Measurements from ENCODE around the gene HSD17B2.
A peak's percentile ranks its signal among the peaks of the same experiment; 100 is the strongest.

Gene HSD17B2

GRCh38 chr16:81994485-81994884 lies 40.6 kb upstream of the HSD17B2 start:
- Histone ChIP-seq H2BK120ac (ENCODE audit: low read depth, low read length) (no peak overlapping the region), H3K4ac (ENCODE audit: low read depth in 1 of 2, low read length in 2 of 2) (no peak overlapping the region), H3K36me3 (ENCODE audit: control insufficient read depth in 1 of 2, insufficient read depth in 2 of 2, low read depth in 1 of 2, low read length in 2 of 2) (no peaks in the 10 kb centered on the region), H3K27ac (ENCODE audit: low read length, poor library complexity, severe bottlenecking) (no peak overlapping the region), H3K79me1 (replicated peaks; ENCODE audit: low read length, poor library complexity, severe bottlenecking) (no peaks in the 10 kb centered on the region), H2AK5ac (ENCODE audit: low read length, severe bottlenecking) (no peak overlapping the region), H3K14ac (ENCODE audit: low read length in 2 of 2) (no peak overlapping the region), H3K9ac (ENCODE audit: low read length) (no peak overlapping the region), H3K4me1 (ENCODE audit: control insufficient read depth, insufficient read depth, low read depth, low read length) (peaks cover 3% of the 10 kb centered on the region), H2BK15ac (ENCODE audit: low read depth, poor library complexity, severe bottlenecking) (no peak overlapping the region), H4K8ac (ENCODE audit: low read length) (no peak overlapping the region), H2BK12ac (ENCODE audit: low read length in 2 of 2) (no peak overlapping the region), H3K18ac (ENCODE audit: low read depth in 1 of 2, low read length in 2 of 2) (no peak overlapping the region), H2AFZ (ENCODE audit: low read depth, low read length) (no peak overlapping the region), H3K9me3 (ENCODE audit: control insufficient read depth, low read length) (no peaks in the 10 kb centered on the region), H2BK5ac (ENCODE audit: low read depth, low read length, poor library complexity, severe bottlenecking) (no peak overlapping the region), H3K27me3 (ENCODE audit: control insufficient read depth in 1 of 2, insufficient read depth in 1 of 2, low read length in 2 of 2) (peaks cover 4 to 10% of the 10 kb centered on the region in 2 experiments), H3K23ac (ENCODE audit: low read length in 2 of 2) (no peak overlapping the region), H3K4me3 (ENCODE audit: insufficient read depth in 1 of 2, low read depth in 1 of 2, low read length in 2 of 2) (no peak overlapping the region), H3K4me2 (ENCODE audit: low read length, poor library complexity, severe bottlenecking) (no peak overlapping the region), H4K91ac (ENCODE audit: low read length) (no peak overlapping the region)
- WGBS = 64% methylated on average over 2 of the region's 5 CpGs
- no peak for DNase-seq

- Histone ChIP-seq H3K9ac (ENCODE audit: low read length) (no peak overlapping the region), H3K14ac (ENCODE audit: low read length in 2 of 2) (no peak overlapping the region), H3K79me1 (replicated peaks; ENCODE audit: low read length, poor library complexity, severe bottlenecking) (no peaks in the 10 kb centered on the region), H3K36me3 (ENCODE audit: control insufficient read depth in 1 of 2, insufficient read depth in 2 of 2, low read depth in 1 of 2, low read length in 2 of 2) (no peaks in the 10 kb centered on the region), H3K9me3 (ENCODE audit: control insufficient read depth, low read length) (no peaks in the 10 kb centered on the region), H2AK5ac (ENCODE audit: low read length, severe bottlenecking) (no peak overlapping the region), H3K18ac (ENCODE audit: low read depth in 1 of 2, low read length in 2 of 2) (no peak overlapping the region), H2BK5ac (ENCODE audit: low read depth, low read length, poor library complexity, severe bottlenecking) (no peak overlapping the region), H2AFZ (ENCODE audit: low read depth, low read length) (no peak overlapping the region), H3K27me3 (ENCODE audit: control insufficient read depth in 1 of 2, insufficient read depth in 1 of 2, low read length in 2 of 2) (peaks cover 0 to 10% of the 10 kb centered on the region in 2 experiments), H2BK15ac (ENCODE audit: low read depth, poor library complexity, severe bottlenecking) (no peak overlapping the region), H4K8ac (ENCODE audit: low read length) (no peak overlapping the region), H3K27ac (ENCODE audit: low read length, poor library complexity, severe bottlenecking) (no peak overlapping the region), H3K23ac (ENCODE audit: low read length in 2 of 2) (no peak overlapping the region), H3K4ac (ENCODE audit: low read depth in 1 of 2, low read length in 2 of 2) (no peak overlapping the region), H3K4me1 (ENCODE audit: control insufficient read depth, insufficient read depth, low read depth, low read length) (peaks cover 3% of the 10 kb centered on the region), H2BK12ac (ENCODE audit: low read length in 2 of 2) (no peak overlapping the region), H4K91ac (ENCODE audit: low read length) (no peak overlapping the region), H3K4me2 (ENCODE audit: low read length, poor library complexity, severe bottlenecking) (no peak overlapping the region), H2BK120ac (ENCODE audit: low read depth, low read length) (no peak overlapping the region), H3K4me3 (ENCODE audit: insufficient read depth in 1 of 2, low read depth in 1 of 2, low read length in 2 of 2) (no peak overlapping the region)
- DNase-seq = peak; percentile 43
- 53% methylated on average over 2 of the region's 3 CpGs for WGBS
These were observed 39.4 kb upstream of the HSD17B2 start for GRCh38 chr16:81995651-81996050.

GRCh38 chr16:81996664-81997509 lies 38.2 kb upstream of the HSD17B2 start:
- H3K23ac ChIP-seq (ENCODE audit: low read length in 2 of 2) = no peak overlapping the region
- peak overlapping the region; percentile 5 for H3K9ac ChIP-seq (ENCODE audit: low read length)
- H3K27ac ChIP-seq (ENCODE audit: low read length, poor library complexity, severe bottlenecking) = peak overlapping the region; percentile 73
- peak overlapping the region; percentile 77 for H4K8ac ChIP-seq (ENCODE audit: low read length)
- no peak overlapping the region for H2AK5ac ChIP-seq (ENCODE audit: low read length, severe bottlenecking)
- peak overlapping the region in 1 of 2 experiments; percentile 72 for H3K18ac ChIP-seq (ENCODE audit: low read depth in 1 of 2, low read length in 2 of 2)
- H2BK12ac ChIP-seq (ENCODE audit: low read length in 2 of 2) = peak overlapping the region in 1 of 2 experiments; percentile 59
- H3K4me2 ChIP-seq (ENCODE audit: low read length, poor library complexity, severe bottlenecking) = no peak overlapping the region
- H3K14ac ChIP-seq (ENCODE audit: low read length in 2 of 2) = no peak overlapping the region
- H3K36me3 ChIP-seq (ENCODE audit: control insufficient read depth in 1 of 2, insufficient read depth in 2 of 2, low read depth in 1 of 2, low read length in 2 of 2) = no peaks in the 10 kb centered on the region
- H2BK15ac ChIP-seq (ENCODE audit: low read depth, poor library complexity, severe bottlenecking) = no peak overlapping the region
- H2BK120ac ChIP-seq (ENCODE audit: low read depth, low read length) = no peak overlapping the region
- no peaks in the 10 kb centered on the region for H3K79me1 ChIP-seq (replicated peaks; ENCODE audit: low read length, poor library complexity, severe bottlenecking)
- H2BK5ac ChIP-seq (ENCODE audit: low read depth, low read length, poor library complexity, severe bottlenecking) = no peak overlapping the region
- H4K91ac ChIP-seq (ENCODE audit: low read length) = peak overlapping the region; percentile 35
- peak overlapping the region in 1 of 2 experiments; percentile 2 for H3K4me3 ChIP-seq (ENCODE audit: insufficient read depth in 1 of 2, low read depth in 1 of 2, low read length in 2 of 2)
- peak; percentile 85 for DNase-seq
- no peak overlapping the region for H2AFZ ChIP-seq (ENCODE audit: low read depth, low read length)
- WGBS = 59% methylated on average over 8 of the region's 11 CpGs
- H3K4ac ChIP-seq (ENCODE audit: low read depth in 1 of 2, low read length in 2 of 2) = no peak overlapping the region
- H3K9me3 ChIP-seq (ENCODE audit: control insufficient read depth, low read length) = no peaks in the 10 kb centered on the region
- peaks cover 3% of the 10 kb centered on the region for H3K4me1 ChIP-seq (ENCODE audit: control insufficient read depth, insufficient read depth, low read depth, low read length)
- peaks cover 0 to 10% of the 10 kb centered on the region in 2 experiments for H3K27me3 ChIP-seq (ENCODE audit: control insufficient read depth in 1 of 2, insufficient read depth in 1 of 2, low read length in 2 of 2)

GRCh38 chr16:81997738-81998137 lies 37.3 kb upstream of the HSD17B2 start:
- no peak overlapping the region for H2BK5ac ChIP-seq (ENCODE audit: low read depth, low read length, poor library complexity, severe bottlenecking)
- DNase-seq = peak; percentile 94
- H3K79me1 ChIP-seq (replicated peaks; ENCODE audit: low read length, poor library complexity, severe bottlenecking) = no peaks in the 10 kb centered on the region
- WGBS = 0% methylated on average over 2 of the region's 2 CpGs
- H2BK12ac ChIP-seq (ENCODE audit: low read length in 2 of 2) = no peak overlapping the region
- no peak overlapping the region for H2BK120ac ChIP-seq (ENCODE audit: low read depth, low read length)
- H3K4ac ChIP-seq (ENCODE audit: low read depth in 1 of 2, low read length in 2 of 2) = no peak overlapping the region
- H3K9me3 ChIP-seq (ENCODE audit: control insufficient read depth, low read length) = no peaks in the 10 kb centered on the region
- peaks cover 3% of the 10 kb centered on the region for H3K4me1 ChIP-seq (ENCODE audit: control insufficient read depth, insufficient read depth, low read depth, low read length)
- H3K4me2 ChIP-seq (ENCODE audit: low read length, poor library complexity, severe bottlenecking) = no peak overlapping the region
- H3K23ac ChIP-seq (ENCODE audit: low read length in 2 of 2) = no peak overlapping the region
- peak overlapping the region; percentile 5 for H3K9ac ChIP-seq (ENCODE audit: low read length)
- H2BK15ac ChIP-seq (ENCODE audit: low read depth, poor library complexity, severe bottlenecking) = no peak overlapping the region
- H2AK5ac ChIP-seq (ENCODE audit: low read length, severe bottlenecking) = no peak overlapping the region
- no peak overlapping the region for H4K91ac ChIP-seq (ENCODE audit: low read length)
- H3K27ac ChIP-seq (ENCODE audit: low read length, poor library complexity, severe bottlenecking) = peak overlapping the region; percentile 73
- H4K8ac ChIP-seq (ENCODE audit: low read length) = no peak overlapping the region
- H3K27me3 ChIP-seq (ENCODE audit: control insufficient read depth in 1 of 2, insufficient read depth in 1 of 2, low read length in 2 of 2) = peaks cover 0 to 8% of the 10 kb centered on the region in 2 experiments
- no peak overlapping the region for H3K18ac ChIP-seq (ENCODE audit: low read depth in 1 of 2, low read length in 2 of 2)
- no peaks in the 10 kb centered on the region for H3K36me3 ChIP-seq (ENCODE audit: control insufficient read depth in 1 of 2, insufficient read depth in 2 of 2, low read depth in 1 of 2, low read length in 2 of 2)
- H3K4me3 ChIP-seq (ENCODE audit: insufficient read depth in 1 of 2, low read depth in 1 of 2, low read length in 2 of 2) = peak overlapping the region in 1 of 2 experiments; percentile 2
- H2AFZ ChIP-seq (ENCODE audit: low read depth, low read length) = no peak overlapping the region
- no peak overlapping the region for H3K14ac ChIP-seq (ENCODE audit: low read length in 2 of 2)
